IMR-90 (cell line): ENCODE data around the gene DAPK1. TPM values are rescaled to one million over a fixed set of nuclear protein-coding genes. Genes with fewer than 3 reads are reported as not detected.

Experiments
- ATAC-seq: fragments of 200-7000 bp; cut with Tn5 transposase; 2 replicates; pipeline ENCODE4 v1.9.1; 2020; ENCODE audit warnings: low read depth, mild to moderate bottlenecking, moderate library complexity
- BruUV-seq: library from RNA; stranded (reverse); fragments of 400-500 nt; replicated peaks from 2 replicates; lab custom pipeline; 2021; lab: Mats Ljungman, UMichigan
- CTCF ChIA-PET: fragments of 300-600 bp; formaldehyde crosslinking; extraction: SDS; loops from one replicate; lab custom pipeline; 2021; ENCODE audit warnings: antibody characterized with exemption; lab: Yijun Ruan, JAX
- POLR2A ChIA-PET: fragments of 300-600 bp; sonication (Branson Sonifier 250); formaldehyde crosslinking; loops from one replicate; lab custom pipeline; 2022; ENCODE audit warnings: antibody characterized with exemption; ENCODE audit not compliant: unreplicated experiment; lab: Charles Lee
- DNase-seq: peaks from one replicate; pipeline ENCODE4 v3.0.0; 2013
- H2AFZ ChIP-seq: replicated peaks from 2 replicates; pipeline ENCODE3; 2013; ENCODE audit warnings: low read length, mild to moderate bottlenecking; ENCODE audit not compliant: poor library complexity
- H2AK5ac ChIP-seq: 2 replicates; pipeline ENCODE4 v1.6.1; 2013; ENCODE audit warnings: low read depth, low read length, inconsistent platforms
- H2AK9ac ChIP-seq: replicated peaks from 2 replicates; pipeline ENCODE3; 2013; ENCODE audit warnings: mild to moderate bottlenecking, low read depth, low read length, moderate library complexity; ENCODE audit not compliant: poor library complexity
- H2BK120ac ChIP-seq: 2 replicates; pipeline ENCODE4 v1.6.1; 2013; ENCODE audit warnings: low read depth, low read length, inconsistent platforms
- H2BK15ac ChIP-seq: 3 replicates; pipeline ENCODE4 v1.6.1; 2013; ENCODE audit warnings: low read depth, low read length, inconsistent platforms
- H2BK20ac ChIP-seq: 2 replicates; pipeline ENCODE4 v1.6.1; 2013; ENCODE audit warnings: low read depth, mild to moderate bottlenecking, inconsistent platforms, low read length, moderate library complexity
- H2BK5ac ChIP-seq: 2 replicates; pipeline ENCODE4 v1.6.1; 2013; ENCODE audit warnings: mild to moderate bottlenecking, low read depth, low read length, inconsistent platforms; ENCODE audit not compliant: poor library complexity, severe bottlenecking
- H3K14ac ChIP-seq: replicated peaks from 2 replicates; pipeline ENCODE4 v1.6.1; 2013; ENCODE audit warnings: low read depth, low read length, inconsistent platforms
- H3K18ac ChIP-seq: 2 replicates; pipeline ENCODE4 v1.6.1; 2013; ENCODE audit warnings: low read depth, low read length, control low read depth
- H3K23ac ChIP-seq: 2 replicates; pipeline ENCODE4 v1.6.1; 2013; ENCODE audit warnings: low read depth, low read length, inconsistent platforms
- H3K27ac ChIP-seq: 2 replicates; pipeline ENCODE4 v1.5.1; 2013; ENCODE audit warnings: mild to moderate bottlenecking, control low read depth, low read length; ENCODE audit not compliant: insufficient read depth
- H3K27me3 ChIP-seq: 2 replicates; pipeline ENCODE4 v1.6.1; 2013; ENCODE audit warnings: low read length; ENCODE audit not compliant: control insufficient read depth, insufficient read depth
- H3K36me3 ChIP-seq: 2 replicates; pipeline ENCODE4 v1.6.1; 2013; ENCODE audit warnings: low read length, mixed read lengths; ENCODE audit not compliant: control insufficient read depth, insufficient read depth
- H3K4ac ChIP-seq: 2 replicates; pipeline ENCODE4 v1.6.1; 2013; ENCODE audit warnings: low read depth, low read length, inconsistent platforms
- H3K4me1 ChIP-seq: 2 replicates; pipeline ENCODE4 v1.6.1; 2013; ENCODE audit warnings: low read length, mixed read lengths; ENCODE audit not compliant: control insufficient read depth, insufficient read depth
- H3K4me2 ChIP-seq: 2 replicates; pipeline ENCODE4 v1.6.1; 2013; ENCODE audit warnings: low read depth, mild to moderate bottlenecking, control low read depth, low read length, moderate library complexity
- H3K4me3 ChIP-seq: 2 replicates; pipeline ENCODE4 v1.5.1; 2013; ENCODE audit warnings: low read depth, mild to moderate bottlenecking, control low read depth, low read length, moderate library complexity; ENCODE audit not compliant: insufficient read depth
- H3K56ac ChIP-seq: 2 replicates; pipeline ENCODE4 v1.6.1; 2013; ENCODE audit warnings: low read length, inconsistent platforms; ENCODE audit not compliant: insufficient read depth; ENCODE audit errors: extremely low read depth
- H3K79me1 ChIP-seq, 2 experiments: 2 replicates each; pipeline ENCODE4 v1.6.1; 2013; ENCODE audit warnings: low read length in 2 of 2, inconsistent platforms in 1 of 2, low read depth in 1 of 2
- H3K9ac ChIP-seq: 2 replicates; pipeline ENCODE4 v1.6.1; 2013; ENCODE audit warnings: low read depth, low read length, control low read depth
- H3K9me1 ChIP-seq: 2 replicates; pipeline ENCODE4 v1.6.1; 2013; ENCODE audit warnings: low read length, inconsistent platforms; ENCODE audit not compliant: insufficient read depth
- H3K9me3 ChIP-seq: 2 replicates; pipeline ENCODE4 v1.6.1; 2013; ENCODE audit warnings: low read length; ENCODE audit not compliant: control insufficient read depth, insufficient read depth
- H4K20me1 ChIP-seq: 2 replicates; pipeline ENCODE4 v1.6.1; 2013; ENCODE audit warnings: low read length, inconsistent platforms; ENCODE audit not compliant: insufficient read depth
- H4K5ac ChIP-seq: 2 replicates; pipeline ENCODE4 v1.6.1; 2013; ENCODE audit warnings: mild to moderate bottlenecking, low read depth, low read length, control low read depth
- H4K8ac ChIP-seq, 2 experiments: 2 replicates each; pipeline ENCODE4 v1.6.1; 2013; ENCODE audit warnings: low read depth in 2 of 2, low read length in 2 of 2, control low read depth in 1 of 2, inconsistent platforms in 1 of 2
- H4K91ac ChIP-seq: 2 replicates; pipeline ENCODE4 v1.6.1; 2013; ENCODE audit warnings: low read depth, low read length, inconsistent platforms; ENCODE audit not compliant: insufficient read depth
- BHLHE40 ChIP-seq: fragments of 150-350 bp; IDR thresholded peaks from 2 replicates; pipeline ENCODE4 v1.6.1; 2016; ENCODE audit warnings: mild to moderate bottlenecking, low read depth, low read length
- CEBPB ChIP-seq: IDR thresholded peaks from 2 replicates; pipeline ENCODE4 v1.6.1; 2012; ENCODE audit warnings: low read depth, low read length, improper control_type of control experiment
- CHD1 ChIP-seq: IDR thresholded peaks from 2 replicates; pipeline ENCODE4 v1.6.1; 2012; ENCODE audit warnings: low read depth, low read length, improper control_type of control experiment
- ELK1 ChIP-seq: fragments of 150-350 bp; IDR thresholded peaks from 2 replicates; pipeline ENCODE4 v1.6.1; 2016; ENCODE audit warnings: low read depth, mild to moderate bottlenecking, low read length, moderate library complexity, borderline replicate concordance
- FOS ChIP-seq: fragments of 150-350 bp; IDR thresholded peaks from 2 replicates; pipeline ENCODE4 v1.6.1; 2016; ENCODE audit warnings: low read depth, low read length
- MAFK ChIP-seq: IDR thresholded peaks from 2 replicates; pipeline ENCODE4 v1.6.1; 2012; ENCODE audit warnings: low read depth, low read length, improper control_type of control experiment
- MAZ ChIP-seq: IDR thresholded peaks from 2 replicates; pipeline ENCODE4 v1.6.1; 2012; ENCODE audit warnings: low read depth, mild to moderate bottlenecking, low read length, improper control_type of control experiment, moderate library complexity, borderline replicate concordance
- MXI1 ChIP-seq: IDR thresholded peaks from 2 replicates; pipeline ENCODE4 v1.6.1; 2012; ENCODE audit warnings: low read depth, mild to moderate bottlenecking, low read length, moderate library complexity, borderline replicate concordance
- NFE2L2 ChIP-seq: fragments of 150-350 bp; IDR thresholded peaks from 2 replicates; pipeline ENCODE4 v1.6.1; 2016; ENCODE audit warnings: low read depth, mild to moderate bottlenecking, low read length
- POLR2A ChIP-seq: IDR thresholded peaks from 2 replicates; pipeline ENCODE4 v1.6.1; 2012; ENCODE audit warnings: mild to moderate bottlenecking, low read depth, low read length
- RAD21 ChIP-seq: IDR thresholded peaks from 2 replicates; pipeline ENCODE4 v1.6.1; 2012; ENCODE audit warnings: low read length, improper control_type of control experiment
- RCOR1 ChIP-seq: IDR thresholded peaks from 2 replicates; pipeline ENCODE4 v1.6.1; 2012; ENCODE audit warnings: mild to moderate bottlenecking, low read length, improper control_type of control experiment; ENCODE audit not compliant: insufficient replicate concordance
- RFX5 ChIP-seq: IDR thresholded peaks from 2 replicates; pipeline ENCODE4 v1.8.0; 2012; ENCODE audit warnings: low read depth, mild to moderate bottlenecking, low read length, moderate library complexity
- SMC3 ChIP-seq: fragments of 150-350 bp; IDR thresholded peaks from 2 replicates; pipeline ENCODE4 v1.6.1; 2016; ENCODE audit warnings: low read depth, mild to moderate bottlenecking, antibody characterized with exemption, low read length, moderate library complexity
- USF2 ChIP-seq: fragments of 150-350 bp; IDR thresholded peaks from 2 replicates; pipeline ENCODE4 v1.6.1; 2017; ENCODE audit warnings: mild to moderate bottlenecking, antibody characterized with exemption, low read length, low read depth
- WGBS, 2 experiments: methylation state at CpG; one replicate each; pipeline versions ENCODE4 v1.1.5 to v1.1.7; 2013; ENCODE audit warnings: missing lambda C conversion rate in 2 of 2; ENCODE audit not compliant: insufficient read length in 1 of 2; ENCODE audit errors: extremely low coverage in 2 of 2; 5-methylcytosine and 5-hydroxymethylcytosine counted together
- dilution Hi-C: fragments of 300-500 bp; cut with HindIII; formaldehyde crosslinking; loops from one replicate; pipeline ENCODE4 v1.14.3; 2018; ENCODE audit warnings: low sequenced_read_pairs; ENCODE audit not compliant: unreplicated experiment
- in situ Hi-C: fragments of 300-500 bp; cut with MboI; formaldehyde crosslinking; loops from 3 replicates; pipeline ENCODE4 v1.14.3; 2019; ENCODE audit warnings: low sequenced_read_pairs, inconsistent platforms, mixed read lengths
- intact Hi-C: fragments of 100-400 bp; cut with micrococcal nuclease; formaldehyde crosslinking; loops from 2 replicates; pipeline ENCODE4 v1.10.0; 2022
- polyA plus RNA-seq, 3 experiments: library from polyadenylated mRNA; depleted of rRNA; stranded (reverse); fragments of >200 nt; gene quantifications; 2 replicates each; pipeline ENCODE4 v1.2.3, GENCODE V29; 2012; ENCODE audit warnings: low replicate concordance in 1 of 3
- total RNA-seq: library from RNA; depleted of rRNA; stranded (reverse); fragments of >200 nt; gene quantifications from 2 replicates; pipeline ENCODE4 v1.2.3, GENCODE V29; 2012

Gene DAPK1
- total and polyA plus RNA-seq, 2 of the 4 experiments (the other 2 are of a cell fraction) = under 0.01 to 0.03 TPM

GRCh38 chr9:87629104-87629503 lies 131.4 kb downstream of the DAPK1 start:
- no peak overlapping the region for H2BK5ac ChIP-seq
- H3K9me1 ChIP-seq = no peaks in the 10 kb centered on the region
- H2AK5ac ChIP-seq = no peak overlapping the region
- H3K23ac ChIP-seq = no peak overlapping the region
- H3K4me1 ChIP-seq = no peaks in the 10 kb centered on the region
- no peaks in the 10 kb centered on the region for H3K36me3 ChIP-seq
- no peaks in the 10 kb centered on the region for H3K79me1 ChIP-seq
- ATAC-seq = no peak
- H4K20me1 ChIP-seq = no peaks in the 10 kb centered on the region
- DNase-seq = no peak
- CTCF ChIA-PET = no interaction called here
- no peak overlapping the region for H4K8ac ChIP-seq
- H3K27ac ChIP-seq = no peak overlapping the region
- 84% methylated on average over 5 of the region's 6 CpGs; no CpG with 5 or more reads in 1 of the 2 experiments for WGBS, 2 experiments
- H4K91ac ChIP-seq = no peak overlapping the region
- H3K4me3 ChIP-seq = no peak overlapping the region
- POLR2A ChIA-PET = no interaction called here
- dilution Hi-C loops = no loop called here
- no peak overlapping the region for H2BK120ac ChIP-seq
- H2BK20ac ChIP-seq = no peak overlapping the region
- H3K4ac ChIP-seq = no peak overlapping the region
- H3K18ac ChIP-seq = no peak overlapping the region
- no peaks in the 10 kb centered on the region; the same call in 1 of the 2 replicates for H3K27me3 ChIP-seq
- H3K4me2 ChIP-seq = no peak overlapping the region
- H4K5ac ChIP-seq = no peak overlapping the region
- in situ Hi-C loops = no loop called here
- BruUV-seq = no TSS peak
- peaks cover under 1% of the 10 kb centered on the region; the same call in 1 of the 2 replicates for H3K9me3 ChIP-seq
- no peak overlapping the region for H2BK15ac ChIP-seq
- no peak overlapping the region for H3K56ac ChIP-seq
- H2AFZ ChIP-seq = no peak overlapping the region
- intact Hi-C loops = no loop called here
- H2AK9ac ChIP-seq = no peak overlapping the region
- no peak overlapping the region for H3K14ac ChIP-seq
- no peak overlapping the region for H3K9ac ChIP-seq
- TF ChIP-seq MAZ (no peak), RAD21 (no peak), FOS (no peak), NFE2L2 (no peak), USF2 (no peak), SMC3 (no peak), MXI1 (no peak), RFX5 (no peak), MAFK (no peak), RCOR1 (no peak), ELK1 (no peak), CHD1 (no peak), POLR2A (no peak), BHLHE40 (no peak), CEBPB (no peak)
